ENCODE data around the gene ISCA2.

ISCA2 gene

DNA sequence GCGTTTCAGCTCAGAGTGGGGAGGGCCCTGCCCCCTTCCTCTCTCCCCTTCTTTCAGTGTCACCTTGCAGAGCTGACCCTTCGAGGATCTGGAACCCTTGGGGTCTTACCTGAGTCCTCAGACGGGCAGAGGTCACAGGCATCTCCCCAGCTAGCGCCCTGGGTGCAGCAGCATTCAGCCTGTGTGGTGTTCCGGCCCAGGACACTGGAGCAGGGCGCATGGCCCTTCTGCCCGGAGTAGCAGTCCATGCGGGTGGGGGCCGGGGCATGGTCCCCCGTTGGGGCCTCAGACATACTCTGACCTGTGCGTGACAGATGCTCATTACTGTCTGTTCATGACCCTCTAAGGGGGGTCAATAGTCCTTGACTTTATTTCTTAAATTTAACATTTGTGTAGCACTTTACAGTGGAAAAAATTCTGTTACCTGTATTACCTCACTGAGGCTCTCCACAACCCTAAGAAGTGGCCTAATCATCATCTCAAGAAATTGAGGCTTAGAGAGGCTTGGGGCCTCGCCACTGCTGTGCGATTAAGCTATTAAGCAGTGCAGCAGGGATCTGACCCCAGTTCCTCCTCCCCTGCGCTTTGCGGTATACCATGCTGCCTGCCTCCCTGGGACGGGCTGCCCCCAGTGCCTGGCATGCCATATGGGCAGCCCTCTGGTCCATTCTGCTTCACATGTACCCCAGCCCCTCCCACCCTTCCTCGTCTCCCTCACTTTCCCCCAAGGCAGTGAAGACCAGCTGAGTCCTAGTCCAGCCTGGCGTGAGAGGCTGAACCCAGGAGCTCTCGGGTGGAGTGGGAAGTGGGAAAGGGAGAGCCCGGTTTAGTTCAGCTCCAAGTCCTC, 11.5 kb downstream of the ISCA2 start:
- TF ChIP-seq, protein P1, sequence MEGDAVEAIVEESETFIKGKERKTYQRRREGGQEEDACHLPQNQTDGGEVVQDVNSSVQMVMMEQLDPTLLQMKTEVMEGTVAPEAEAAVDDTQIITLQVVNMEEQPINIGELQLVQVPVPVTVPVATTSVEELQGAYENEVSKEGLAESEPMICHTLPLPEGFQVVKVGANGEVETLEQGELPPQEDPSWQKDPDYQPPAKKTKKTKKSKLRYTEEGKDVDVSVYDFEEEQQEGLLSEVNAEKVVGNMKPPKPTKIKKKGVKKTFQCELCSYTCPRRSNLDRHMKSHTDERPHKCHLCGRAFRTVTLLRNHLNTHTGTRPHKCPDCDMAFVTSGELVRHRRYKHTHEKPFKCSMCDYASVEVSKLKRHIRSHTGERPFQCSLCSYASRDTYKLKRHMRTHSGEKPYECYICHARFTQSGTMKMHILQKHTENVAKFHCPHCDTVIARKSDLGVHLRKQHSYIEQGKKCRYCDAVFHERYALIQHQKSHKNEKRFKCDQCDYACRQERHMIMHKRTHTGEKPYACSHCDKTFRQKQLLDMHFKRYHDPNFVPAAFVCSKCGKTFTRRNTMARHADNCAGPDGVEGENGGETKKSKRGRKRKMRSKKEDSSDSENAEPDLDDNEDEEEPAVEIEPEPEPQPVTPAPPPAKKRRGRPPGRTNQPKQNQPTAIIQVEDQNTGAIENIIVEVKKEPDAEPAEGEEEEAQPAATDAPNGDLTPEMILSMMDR (IDR thresholded peaks at IDR 0.05; ENCODE audit: insufficient read depth, low read length, poor library complexity, severe bottlenecking), result no peak
- no peaks in the 10 kb centered on the region; the same call in 1 of the 2 replicates for H3K27me3 ChIP-seq (replicated peaks; ENCODE audit: control insufficient read depth, insufficient read depth, low read length)
- H3K4me3 ChIP-seq (replicated peaks; ENCODE audit: low read depth, low read length), result no peak overlapping the region
- no peaks in the 10 kb centered on the region for H3K36me3 ChIP-seq (ENCODE audit: control insufficient read depth, insufficient read depth, low read length)
- DNase-seq (ENCODE audit: extremely low read depth, insufficient read length), result no peak

DNA sequence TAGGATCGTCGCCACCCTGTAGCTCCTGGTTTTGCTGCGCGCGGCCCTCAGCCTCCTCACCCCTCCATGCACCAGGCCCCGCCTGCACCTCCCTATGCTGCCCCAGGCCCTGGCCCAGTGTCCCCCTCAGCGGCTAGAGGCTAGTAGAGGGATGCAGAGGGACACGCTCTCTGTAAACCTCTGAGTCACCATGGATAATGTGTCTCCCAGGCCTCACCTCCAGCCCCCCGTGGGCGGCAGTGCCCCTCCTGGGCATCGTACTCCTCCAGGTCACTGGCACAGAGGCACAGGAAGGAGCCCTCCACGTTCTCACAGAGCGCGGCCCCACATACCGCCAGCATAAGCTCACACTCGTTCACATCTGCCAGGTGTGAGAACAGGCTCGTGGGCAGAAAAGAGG, 12.3 kb downstream of the ISCA2 start:
- TF ChIP-seq, protein P1 (IDR thresholded peaks at IDR 0.05; ENCODE audit: insufficient read depth, low read length, poor library complexity, severe bottlenecking), result no peak
- H3K27me3 ChIP-seq (replicated peaks; ENCODE audit: control insufficient read depth, insufficient read depth, low read length), result no peaks in the 10 kb centered on the region; the same call in 1 of the 2 replicates
- no peak for DNase-seq (ENCODE audit: extremely low read depth, insufficient read length)
- H3K4me3 ChIP-seq (replicated peaks; ENCODE audit: low read depth, low read length), result no peak overlapping the region
- no peaks in the 10 kb centered on the region for H3K36me3 ChIP-seq (ENCODE audit: control insufficient read depth, insufficient read depth, low read length)

DNA sequence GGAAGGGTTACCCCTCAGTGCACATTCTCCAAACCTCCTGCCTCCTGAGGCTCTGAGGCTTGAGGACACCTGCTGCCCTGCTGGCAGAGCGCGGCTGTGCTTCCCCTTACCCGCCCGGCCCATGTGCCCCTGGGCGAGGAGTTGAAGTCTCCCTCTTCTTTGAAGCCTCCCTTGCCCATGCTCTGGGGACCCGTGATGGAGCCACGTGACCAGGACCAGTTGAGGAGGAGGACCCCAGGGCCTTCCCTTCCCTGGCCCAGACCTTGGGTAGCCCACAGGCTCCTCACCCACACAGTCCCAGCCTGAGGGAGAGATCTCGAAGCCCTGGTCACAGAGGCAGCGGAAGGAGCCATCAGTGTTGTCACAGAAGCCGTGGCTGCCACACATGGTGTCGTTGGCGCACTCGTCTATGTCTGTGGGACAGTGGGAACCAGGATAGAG, 12.9 kb downstream of the ISCA2 start:
- no peak for DNase-seq (ENCODE audit: extremely low read depth, insufficient read length)
- H3K27me3 ChIP-seq (replicated peaks; ENCODE audit: control insufficient read depth, insufficient read depth, low read length), result no peaks in the 10 kb centered on the region; the same call in 1 of the 2 replicates
- TF ChIP-seq, protein P1 (IDR thresholded peaks at IDR 0.05; ENCODE audit: insufficient read depth, low read length, poor library complexity, severe bottlenecking), result no peak
- no peak overlapping the region for H3K4me3 ChIP-seq (replicated peaks; ENCODE audit: low read depth, low read length)
- H3K36me3 ChIP-seq (ENCODE audit: control insufficient read depth, insufficient read depth, low read length), result no peaks in the 10 kb centered on the region

DNA sequence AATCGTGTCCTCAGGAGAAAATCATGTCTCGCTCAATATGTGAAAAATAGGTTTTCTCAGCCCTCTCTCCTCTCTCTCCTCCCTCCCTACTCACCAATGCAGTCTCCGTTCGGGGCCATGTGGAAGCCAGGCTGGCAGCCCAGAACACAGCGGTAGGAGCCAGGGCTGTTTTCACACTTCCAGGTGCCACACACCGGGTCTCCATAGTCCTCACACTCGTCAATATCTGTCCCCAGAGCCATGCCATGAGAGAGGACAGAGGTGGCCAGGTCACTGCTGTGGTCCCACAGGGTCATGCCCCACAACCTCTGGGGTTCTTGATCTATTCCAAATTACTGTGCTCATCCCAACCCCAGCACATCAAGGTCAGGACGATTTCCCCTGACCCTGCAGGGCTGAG, 13.5 kb downstream of the ISCA2 start:
- no peaks in the 10 kb centered on the region for H3K36me3 ChIP-seq (ENCODE audit: control insufficient read depth, insufficient read depth, low read length)
- no peaks in the 10 kb centered on the region; the same call in 1 of the 2 replicates for H3K27me3 ChIP-seq (replicated peaks; ENCODE audit: control insufficient read depth, insufficient read depth, low read length)
- no peak for DNase-seq (ENCODE audit: extremely low read depth, insufficient read length)
- TF ChIP-seq, protein P1 (IDR thresholded peaks at IDR 0.05; ENCODE audit: insufficient read depth, low read length, poor library complexity, severe bottlenecking), result no peak
- H3K4me3 ChIP-seq (replicated peaks; ENCODE audit: low read depth, low read length), result no peak overlapping the region

DNA sequence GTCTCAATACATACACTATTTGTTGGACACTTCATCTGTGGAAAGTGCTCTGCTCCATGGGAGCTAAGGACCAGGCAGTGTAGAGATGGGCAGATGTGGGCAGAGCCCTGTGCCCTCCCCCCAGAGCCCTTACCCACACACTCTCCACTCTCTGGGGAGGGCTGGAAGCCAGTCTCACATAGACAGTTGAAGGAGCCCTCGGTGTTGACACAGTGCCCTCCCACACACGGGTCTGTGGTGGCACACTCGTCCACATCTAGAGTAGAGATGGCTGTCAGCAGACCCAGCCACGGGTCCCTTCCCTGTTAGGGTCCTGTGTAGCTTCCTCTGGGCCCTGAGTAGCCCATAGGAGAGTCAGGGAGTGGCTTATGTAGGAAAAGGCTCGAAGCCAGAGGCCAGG, 14.3 kb downstream of the ISCA2 start:
- Histone ChIP-seq H3K27me3 (replicated peaks; ENCODE audit: control insufficient read depth, insufficient read depth, low read length) (no peaks in the 10 kb centered on the region; the same call in none of the 2 replicates), H3K4me3 (replicated peaks; ENCODE audit: low read depth, low read length) (no peak overlapping the region), H3K36me3 (ENCODE audit: control insufficient read depth, insufficient read depth, low read length) (no peaks in the 10 kb centered on the region)
- no peak for DNase-seq (ENCODE audit: extremely low read depth, insufficient read length)
- TF ChIP-seq, protein P1 (IDR thresholded peaks at IDR 0.05; ENCODE audit: insufficient read depth, low read length, poor library complexity, severe bottlenecking), result no peak
